Measurements from ENCODE around the gene ZNRF2.

DNA sequence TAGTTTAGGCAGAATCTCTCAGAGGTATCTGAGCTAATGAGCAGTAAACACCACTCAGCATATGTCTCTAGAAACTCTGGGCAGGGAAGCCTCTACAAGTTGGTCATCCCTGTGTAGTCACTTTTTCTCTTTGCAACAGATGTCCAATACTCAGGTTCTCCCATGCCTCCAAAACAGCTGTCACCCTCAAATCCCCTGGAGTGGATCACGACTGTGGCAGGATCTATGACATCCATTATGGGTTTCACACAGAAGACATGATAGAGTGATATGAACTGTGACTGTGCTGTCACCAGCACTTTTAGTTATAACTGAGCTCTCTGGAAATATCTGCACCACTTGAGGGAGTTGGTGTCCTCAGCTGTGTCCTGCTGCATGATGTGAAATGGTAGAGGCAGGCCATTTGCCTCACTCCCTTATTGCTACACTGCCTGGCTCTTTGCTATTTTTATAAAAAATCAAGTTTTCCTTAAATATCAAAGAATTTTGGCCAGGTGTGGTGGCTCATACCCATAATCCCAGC, 24.1 kb upstream of the ZNRF2 start:
- TF ChIP-seq, protein P1, sequence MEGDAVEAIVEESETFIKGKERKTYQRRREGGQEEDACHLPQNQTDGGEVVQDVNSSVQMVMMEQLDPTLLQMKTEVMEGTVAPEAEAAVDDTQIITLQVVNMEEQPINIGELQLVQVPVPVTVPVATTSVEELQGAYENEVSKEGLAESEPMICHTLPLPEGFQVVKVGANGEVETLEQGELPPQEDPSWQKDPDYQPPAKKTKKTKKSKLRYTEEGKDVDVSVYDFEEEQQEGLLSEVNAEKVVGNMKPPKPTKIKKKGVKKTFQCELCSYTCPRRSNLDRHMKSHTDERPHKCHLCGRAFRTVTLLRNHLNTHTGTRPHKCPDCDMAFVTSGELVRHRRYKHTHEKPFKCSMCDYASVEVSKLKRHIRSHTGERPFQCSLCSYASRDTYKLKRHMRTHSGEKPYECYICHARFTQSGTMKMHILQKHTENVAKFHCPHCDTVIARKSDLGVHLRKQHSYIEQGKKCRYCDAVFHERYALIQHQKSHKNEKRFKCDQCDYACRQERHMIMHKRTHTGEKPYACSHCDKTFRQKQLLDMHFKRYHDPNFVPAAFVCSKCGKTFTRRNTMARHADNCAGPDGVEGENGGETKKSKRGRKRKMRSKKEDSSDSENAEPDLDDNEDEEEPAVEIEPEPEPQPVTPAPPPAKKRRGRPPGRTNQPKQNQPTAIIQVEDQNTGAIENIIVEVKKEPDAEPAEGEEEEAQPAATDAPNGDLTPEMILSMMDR (conservative IDR thresholded peaks at IDR 0.05 in 1 of 2, IDR thresholded peaks at IDR 0.05 in 1 of 2; ENCODE audit: extremely low read depth in 1 of 2, insufficient read depth in 1 of 2, low read depth in 1 of 2, low read length in 2 of 2), result no peak
- no peak for TF ChIP-seq EZH2 (IDR thresholded peaks at IDR 0.05; ENCODE audit: borderline replicate concordance, low read length)

Data from mammary epithelial cell (primary cell).